ENCODE data around the gene HECTD4.

DNA sequence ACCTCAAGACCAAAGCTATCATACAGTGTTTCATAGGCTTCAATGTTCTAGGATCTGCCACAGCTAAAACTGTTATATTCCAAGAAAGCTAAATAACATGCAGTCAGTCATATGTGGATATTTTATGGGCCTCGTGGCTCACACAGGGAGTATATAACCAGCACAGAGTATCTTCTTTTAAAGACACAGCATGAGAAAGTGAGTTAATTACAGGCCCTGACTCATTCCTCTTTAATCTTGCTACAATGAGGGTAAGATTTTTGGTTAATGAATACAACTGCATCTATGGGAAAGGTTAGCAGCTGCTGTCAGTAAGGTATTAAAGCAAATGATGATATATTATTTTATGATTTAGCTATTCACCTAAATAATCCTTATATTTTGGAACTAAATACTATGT is 145.8 kb downstream of the HECTD4 start:
- no peak for TF ChIP-seq POLR2A (IDR thresholded peaks at IDR 0.05; ENCODE audit: low read length)
- TF ChIP-seq GATA1 (IDR thresholded peaks at IDR 0.05; ENCODE audit: low read depth, low read length), result no peak

Measured in erythroblast (primary cell).